ENCODE measurements around the gene NSUN6.

NSUN6 gene

DNA sequence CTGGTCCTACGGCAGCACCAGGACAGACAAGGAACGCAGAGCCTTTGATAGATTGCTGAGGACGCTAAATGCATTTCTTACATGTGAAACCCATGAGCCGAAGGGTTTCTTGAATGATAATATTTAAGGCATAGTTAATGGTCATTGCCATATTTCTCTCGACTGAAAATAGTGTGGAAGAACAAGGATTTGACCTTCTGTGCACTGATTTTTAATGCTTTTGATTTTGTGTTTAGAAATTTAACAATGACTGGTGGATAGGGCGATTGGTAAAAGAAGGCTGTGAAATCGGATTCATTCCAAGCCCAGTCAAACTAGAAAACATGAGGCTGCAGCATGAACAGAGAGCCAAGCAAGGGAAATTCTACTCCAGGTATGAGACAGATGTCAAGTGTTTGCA, 150.8 kb downstream of the NSUN6 start:
- Mint-ChIP-seq H3K36me3 (ENCODE audit: low read depth) (no peaks in the 10 kb centered on the region), H3K4me3 (no peak overlapping the region)

GRCh38 chr10:18498998-18499397, 152.4 kb downstream of the NSUN6 start:
- Mint-ChIP-seq H3K27me3 (ENCODE audit: low read depth) (no peaks in the 10 kb centered on the region), H3K4me1 (ENCODE audit: low read depth) (peaks cover 6% of the 10 kb centered on the region), H3K27ac (no peak overlapping the region), H3K4me3 (no peak overlapping the region), H3K9me3 (no peaks in the 10 kb centered on the region), H3K36me3 (ENCODE audit: low read depth) (no peaks in the 10 kb centered on the region)

More for the DNA sequence above, 150.8 kb downstream of the NSUN6 start:
- H3K27ac Mint-ChIP-seq = no peak overlapping the region
- no peaks in the 10 kb centered on the region for H3K9me3 Mint-ChIP-seq
- no peaks in the 10 kb centered on the region for H3K27me3 Mint-ChIP-seq (ENCODE audit: low read depth)
- H3K4me1 Mint-ChIP-seq (ENCODE audit: low read depth) = peaks cover 6% of the 10 kb centered on the region

GRCh38 chr10:18497806-18498369, 153.5 kb downstream of the NSUN6 start:
- Mint-ChIP-seq H3K27me3 (ENCODE audit: low read depth) (no peaks in the 10 kb centered on the region), H3K4me1 (ENCODE audit: low read depth) (peaks cover 6% of the 10 kb centered on the region), H3K4me3 (no peak overlapping the region), H3K27ac (no peak overlapping the region), H3K36me3 (ENCODE audit: low read depth) (no peaks in the 10 kb centered on the region), H3K9me3 (peaks cover 5% of the 10 kb centered on the region)

Measured in T-helper 1 cell treated with Interleukin-12 subunit alpha and Interleukin-12 subunit beta and Interleukin-4 antibody, amounts not matched to agents 30 μg/mL and 1 μg/mL, for 36 hours (primary cell).